GM12878 (cell line): ENCODE measurements around the gene ATOSB. TPM values are rescaled to one million over a fixed set of nuclear protein-coding genes. Genes with fewer than 3 reads are reported as not detected.

Experiments
- BHLHE40 ChIP-seq, 2 experiments: fragments of 450-650 bp in 1 of 2; IDR thresholded peaks; 2 replicates each; pipeline ENCODE4 v1.6.1; 2011 to 2017; ENCODE audit warnings: low read depth in 2 of 2, borderline replicate concordance in 1 of 2, improper control_type of control experiment in 1 of 2, low read length in 1 of 2, mild to moderate bottlenecking in 1 of 2
- CHD1 ChIP-seq: IDR thresholded peaks from 2 replicates; pipeline ENCODE4 v1.6.1; 2012; ENCODE audit warnings: low read depth, low read length, improper control_type of control experiment
- E4F1 ChIP-seq: fragments of 450-650 bp; IDR thresholded peaks from 2 replicates; pipeline ENCODE4 v1.6.1; 2018; ENCODE audit warnings: borderline replicate concordance, mild to moderate bottlenecking; ENCODE audit not compliant: partially characterized antibody
- EGR1 ChIP-seq, 2 experiments: IDR thresholded peaks; 1 replicate in 1 of 2; 2 replicates in 1 of 2; pipeline ENCODE4 v1.6.1; 2011 to 2012; ENCODE audit warnings: low read depth in 2 of 2, low read length in 2 of 2, borderline replicate concordance in 1 of 2, mild to moderate bottlenecking in 1 of 2, moderate library complexity in 1 of 2
- HCFC1 ChIP-seq: fragments of 150-350 bp; IDR thresholded peaks from 2 replicates; pipeline ENCODE4 v1.6.1; 2014; ENCODE audit warnings: low read length
- HDGF ChIP-seq: fragments of 450-650 bp; IDR thresholded peaks from 2 replicates; pipeline ENCODE4 v1.6.1; 2016; ENCODE audit warnings: antibody characterized with exemption
- LARP7 ChIP-seq: fragments of 450-650 bp; IDR thresholded peaks from 2 replicates; pipeline ENCODE4 v1.6.1; 2017; ENCODE audit warnings: mild to moderate bottlenecking
- MEF2A ChIP-seq: IDR thresholded peaks from 2 replicates; pipeline ENCODE4 v1.6.1; 2011; ENCODE audit warnings: low read depth, mild to moderate bottlenecking, low read length, moderate library complexity; ENCODE audit not compliant: insufficient read depth
- NR2C2 ChIP-seq: IDR thresholded peaks from 2 replicates; pipeline ENCODE4 v1.6.1; 2011; ENCODE audit warnings: borderline replicate concordance, low read depth; ENCODE audit not compliant: control insufficient read depth, insufficient read length
- PAX8 ChIP-seq: fragments of 450-650 bp; IDR thresholded peaks from 2 replicates; pipeline ENCODE4 v1.6.1; 2017; ENCODE audit warnings: mild to moderate bottlenecking, moderate library complexity
- PML ChIP-seq: IDR thresholded peaks from 2 replicates; pipeline ENCODE4 v1.6.1; 2012; ENCODE audit warnings: low read length, inconsistent platforms
- RELA ChIP-seq: fragments of 450-650 bp; IDR thresholded peaks from 2 replicates; pipeline ENCODE4 v1.8.0; 2014; ENCODE audit warnings: borderline replicate concordance; ENCODE audit not compliant: partially characterized antibody
- RELB ChIP-seq: fragments of 450-650 bp; IDR thresholded peaks from 2 replicates; pipeline ENCODE4 v1.6.1; 2017; ENCODE audit warnings: low read depth, mild to moderate bottlenecking, moderate library complexity
- SIN3A ChIP-seq: IDR thresholded peaks from 2 replicates; pipeline ENCODE4 v1.6.1; 2012; ENCODE audit warnings: low read depth, low read length, improper control_type of control experiment
- SKIL ChIP-seq: fragments of 450-650 bp; IDR thresholded peaks from 2 replicates; pipeline ENCODE4 v1.6.1; 2017; ENCODE audit warnings: mild to moderate bottlenecking, low read depth, inconsistent platforms; ENCODE audit not compliant: poor library complexity, severe bottlenecking
- SMARCA5 ChIP-seq: fragments of 450-650 bp; IDR thresholded peaks from 2 replicates; pipeline ENCODE4 v1.6.1; 2017; ENCODE audit warnings: mild to moderate bottlenecking
- STAT1 ChIP-seq: fragments of 450-650 bp; conservative IDR thresholded peaks from 2 replicates; pipeline ENCODE4 v1.6.1; 2014; ENCODE audit warnings: antibody characterized with exemption, mild to moderate bottlenecking
- STAT3 ChIP-seq: IDR thresholded peaks from 2 replicates; pipeline ENCODE4 v1.6.1; 2011; ENCODE audit warnings: low read depth, low read length, improper control_type of control experiment
- SUPT20H ChIP-seq: IDR thresholded peaks from 2 replicates; pipeline ENCODE4 v1.6.1; 2011; ENCODE audit warnings: low read depth, mild to moderate bottlenecking, low read length, moderate library complexity, borderline replicate concordance; ENCODE audit not compliant: control insufficient read depth
- TBL1XR1 ChIP-seq: IDR thresholded peaks from 2 replicates; pipeline ENCODE4 v1.6.1; 2012; ENCODE audit warnings: low read depth, low read length, improper control_type of control experiment
- WRNIP1 ChIP-seq: IDR thresholded peaks from 2 replicates; pipeline ENCODE4 v1.6.1; 2011; ENCODE audit warnings: low read depth, low read length, improper control_type of control experiment, borderline replicate concordance
- polyA plus RNA-seq, 11 experiments: library from polyadenylated mRNA; depleted of rRNA in 4 of 11; unstranded in 6 of 11; stranded (reverse) in 5 of 11; fragments of >200 nt; fragmentation: Nextera tagmentation in 4 of 11; fragmentation: Illumina TruSeq in 1 of 11; extraction: Ambion mirVana in 4 of 11; extraction: Trizol in 1 of 11; gene quantifications; 1 replicate in 1 of 11; 2 replicates in 10 of 11; pipeline versions ENCODE4 v1.2.1 to v1.2.3, GENCODE V29; 2011 to 2016; ENCODE audit warnings: inconsistent platforms in 2 of 11, missing spikeins in 2 of 11, low read depth in 1 of 11
- total RNA-seq, 4 experiments: library from RNA; depleted of rRNA in 3 of 4; stranded (reverse); fragments of >200 nt in 3 of 4; fragmentation: Illumina TruSeq in 1 of 4; extraction: Trizol in 1 of 4; gene quantifications; 2 replicates each; pipeline versions ENCODE4 v1.2.1 to v1.2.3, GENCODE V29; 2013 to 2021
- TF ChIP-seq, protein P1 (sequence below): IDR thresholded peaks from 2 replicates; pipeline ENCODE4 v1.6.1; 2011; ENCODE audit warnings: borderline replicate concordance, low read depth, mild to moderate bottlenecking, moderate library complexity, low read length; ENCODE audit not compliant: insufficient read depth, poor library complexity, severe bottlenecking

Gene ATOSB
- total and polyA plus RNA-seq, 10 of the 15 experiments (the other 5 are each of a cell fraction or from before 2014, with no cell fraction given) = 0.60 to 5.4 (median 2.5) TPM

GRCh38 chr9:35096035-35096849 lies 19.4 kb downstream of the ATOSB start, which contains the start of gene PIGO (continued):
- TF ChIP-seq SKIL = no peak
- TF ChIP-seq, protein P1, sequence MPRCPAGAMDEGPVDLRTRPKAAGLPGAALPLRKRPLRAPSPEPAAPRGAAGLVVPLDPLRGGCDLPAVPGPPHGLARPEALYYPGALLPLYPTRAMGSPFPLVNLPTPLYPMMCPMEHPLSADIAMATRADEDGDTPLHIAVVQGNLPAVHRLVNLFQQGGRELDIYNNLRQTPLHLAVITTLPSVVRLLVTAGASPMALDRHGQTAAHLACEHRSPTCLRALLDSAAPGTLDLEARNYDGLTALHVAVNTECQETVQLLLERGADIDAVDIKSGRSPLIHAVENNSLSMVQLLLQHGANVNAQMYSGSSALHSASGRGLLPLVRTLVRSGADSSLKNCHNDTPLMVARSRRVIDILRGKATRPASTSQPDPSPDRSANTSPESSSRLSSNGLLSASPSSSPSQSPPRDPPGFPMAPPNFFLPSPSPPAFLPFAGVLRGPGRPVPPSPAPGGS = no peak
- no peak for TF ChIP-seq NR2C2
- peak; percentile 79 for TF ChIP-seq LARP7
- peak; percentile 99 for TF ChIP-seq SMARCA5
- peak; percentile 87; the same call in 1 of the 2 replicates for TF ChIP-seq CHD1
- TF ChIP-seq SIN3A = no peak
- TF ChIP-seq E4F1 = peak; percentile 93
- peak; percentile 94 for TF ChIP-seq PML
- TF ChIP-seq HDGF = peak; percentile 87; the same call in 1 of the 2 replicates
- peak; percentile 91 for TF ChIP-seq RELB
- peak; percentile 71 for TF ChIP-seq HCFC1
- TF ChIP-seq RELA = peak; percentile 49
- no peak for TF ChIP-seq PAX8
- no peak for TF ChIP-seq SUPT20H
- TF ChIP-seq TBL1XR1 = no peak
- peak; percentile 96; the same call in 1 of the 2 replicates for TF ChIP-seq STAT1
- TF ChIP-seq STAT3 = no peak
- TF ChIP-seq BHLHE40 (IDR thresholded peaks at IDR 0.05; ENCODE audit: borderline replicate concordance in 1 of 2, low read depth in 2 of 2, low read length in 1 of 2) = peak; percentile 40 to 70; a peak in 3 of 4 replicates
- TF ChIP-seq EGR1 (IDR thresholded peaks at IDR 0.05; ENCODE audit: borderline replicate concordance in 1 of 2, low read depth in 2 of 2, low read length in 2 of 2) = peak in 1 of 2 experiments; percentile 65; a peak in 2 of 3 replicates
- no peak for TF ChIP-seq WRNIP1
- TF ChIP-seq MEF2A = no peak
